Motor neuron (in vitro differentiated cells): Measurements from ENCODE around the gene RXFP3. TPM values are rescaled to one million over a fixed set of nuclear protein-coding genes. Genes with fewer than 3 reads are reported as not detected.

Experiments
- total RNA-seq, 8 experiments: library from RNA; unstranded; fragments of 300-600 nt; gene quantifications; 2 replicates each; pipeline versions ENCODE4 v1.2.3 to v1.2.4, GENCODE V29; 2022

Gene RXFP3
- total RNA-seq, 8 experiments from 2014 or later = 0.14 to 1.3 (median 0.80) TPM; not detected in 2

Other genes with a start within 250 kb of the RXFP3 start
- gene ADAMTS12, start 44.4 kb upstream of the RXFP3 start, total RNA-seq = 10 to 100 TPM in 1 of 8 experiments, 1 to 10 TPM in 6, under 1 TPM in 1; 0.80 to 42.7 (median 4.0) TPM
- 1 to 10 TPM in 1 of 8 experiments, under 1 TPM in 7; 0.18 to 1.5 (median 0.47) TPM for gene SLC45A2, start 48.3 kb downstream of the RXFP3 start, total RNA-seq
- gene AMACR, start 71.7 kb downstream of the RXFP3 start, total RNA-seq = 10 to 100 TPM in 4 of 8 experiments, 1 to 10 TPM in 4; 4.2 to 17.7 (median 8.7) TPM
- gene C1QTNF3, start 106.8 kb downstream of the RXFP3 start, total RNA-seq = 10 to 100 TPM in 1 of 8 experiments, 1 to 10 TPM in 6, under 1 TPM in 1; 0.66 to 19.0 (median 6.8) TPM